DMS53 treated with DMSO at 0.1 percent for 48 hours (cell line): ENCODE measurements around the gene HYI.
"Not testable (repeated sequence)": the region's sequence is repeated elsewhere in the genome, so short reads cannot be mapped to it uniquely, and the experiment has no call there.

Experiments used
- DNase-seq: peaks from one replicate; lab custom pipeline; 2025; ENCODE audit not compliant: unreplicated experiment; lab: John Stamatoyannopoulos, UW

Gene HYI

GRCh38 chr1:43432171-43432860, 21.4 kb downstream of the HYI start:
- DNase-seq = no peak

GRCh38 chr1:43431676-43432075, 22.1 kb downstream of the HYI start:
- DNase-seq = no peak

- DNase-seq = no peak
These were observed 22.9 kb downstream of the HYI start for GRCh38 chr1:43430831-43431230.

DNA sequence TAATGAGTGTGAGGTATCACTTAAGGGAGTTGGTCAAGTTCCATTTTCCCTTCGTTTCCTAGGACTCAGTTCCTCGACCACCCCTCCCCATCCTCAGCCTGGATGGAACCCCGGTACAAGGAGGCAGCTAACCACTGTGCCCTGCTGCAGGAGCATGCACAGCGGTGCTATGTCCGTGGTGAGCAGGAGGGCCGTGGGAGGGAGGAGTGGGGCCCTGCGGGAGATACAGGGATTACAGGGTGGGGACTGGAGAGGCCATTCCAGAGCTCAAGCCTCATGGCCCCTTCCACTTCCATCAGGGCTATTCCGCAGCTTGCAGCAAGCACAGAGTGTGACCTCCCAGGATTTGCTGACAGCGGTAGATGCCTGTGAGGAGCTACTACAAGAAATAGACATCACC, 25.8 kb downstream of the HYI start:
- no peak for DNase-seq

DNA sequence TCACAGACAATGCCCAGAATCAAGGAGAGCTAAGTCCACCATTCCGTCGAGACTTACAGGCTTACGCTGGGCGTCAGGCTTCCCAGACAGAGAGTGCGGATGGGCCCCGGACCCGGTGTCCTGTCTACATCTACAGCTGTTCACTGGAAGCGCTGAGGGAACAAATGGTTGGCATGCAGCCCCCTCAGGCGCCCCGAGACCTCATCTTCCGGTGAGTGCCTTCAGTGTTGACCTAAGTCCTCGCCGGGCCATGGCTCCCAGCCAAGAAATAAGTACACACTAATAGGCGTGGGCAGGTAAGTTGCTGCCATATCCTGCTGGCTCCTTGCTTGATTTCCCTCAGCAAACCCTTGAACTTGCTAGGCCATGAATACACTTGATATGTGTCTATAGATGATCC, 26.2 kb downstream of the HYI start:
- peak; percentile 42 for DNase-seq

DNA sequence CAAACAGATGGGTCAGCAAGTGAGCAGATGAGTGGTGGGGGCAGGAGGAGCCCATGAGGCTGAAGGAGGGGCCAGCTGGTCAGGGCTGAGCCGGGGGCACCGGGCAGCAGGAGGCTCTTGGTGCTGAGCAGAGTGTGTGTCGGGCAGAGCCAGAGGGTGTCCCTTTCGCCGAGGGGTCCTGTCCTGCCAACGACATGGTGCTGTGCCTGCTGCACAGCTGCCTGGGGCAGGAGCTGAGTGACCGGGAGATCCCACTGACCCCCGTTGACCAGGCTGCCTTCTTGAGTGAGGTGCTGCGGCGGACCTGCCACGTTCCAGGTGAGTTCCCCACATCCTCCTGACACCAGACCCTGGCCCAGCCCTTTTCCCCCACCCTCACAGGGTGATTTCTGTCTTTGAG, 27.5 kb downstream of the HYI start:
- DNase-seq = no peak

DNA sequence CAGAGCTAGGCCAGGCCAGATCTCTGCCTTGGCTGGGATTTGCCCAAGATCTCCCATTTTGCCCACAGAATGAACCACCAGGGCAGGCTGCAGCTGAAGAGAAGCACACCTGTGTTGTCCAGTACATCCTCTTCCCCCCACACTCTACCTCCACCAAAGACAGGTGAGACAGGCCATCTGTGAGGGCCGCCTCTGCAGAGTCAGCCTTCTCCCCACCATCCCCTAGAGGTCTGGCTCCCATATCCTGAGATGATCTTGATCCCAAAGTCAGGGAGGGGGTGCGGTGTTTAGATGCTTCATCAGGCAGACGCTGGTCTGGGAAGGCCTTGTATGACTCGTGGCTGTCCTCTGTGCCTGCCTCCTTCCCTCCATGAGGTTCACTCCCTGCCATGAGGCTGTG, 28.7 kb downstream of the HYI start:
- no peak for DNase-seq

DNA sequence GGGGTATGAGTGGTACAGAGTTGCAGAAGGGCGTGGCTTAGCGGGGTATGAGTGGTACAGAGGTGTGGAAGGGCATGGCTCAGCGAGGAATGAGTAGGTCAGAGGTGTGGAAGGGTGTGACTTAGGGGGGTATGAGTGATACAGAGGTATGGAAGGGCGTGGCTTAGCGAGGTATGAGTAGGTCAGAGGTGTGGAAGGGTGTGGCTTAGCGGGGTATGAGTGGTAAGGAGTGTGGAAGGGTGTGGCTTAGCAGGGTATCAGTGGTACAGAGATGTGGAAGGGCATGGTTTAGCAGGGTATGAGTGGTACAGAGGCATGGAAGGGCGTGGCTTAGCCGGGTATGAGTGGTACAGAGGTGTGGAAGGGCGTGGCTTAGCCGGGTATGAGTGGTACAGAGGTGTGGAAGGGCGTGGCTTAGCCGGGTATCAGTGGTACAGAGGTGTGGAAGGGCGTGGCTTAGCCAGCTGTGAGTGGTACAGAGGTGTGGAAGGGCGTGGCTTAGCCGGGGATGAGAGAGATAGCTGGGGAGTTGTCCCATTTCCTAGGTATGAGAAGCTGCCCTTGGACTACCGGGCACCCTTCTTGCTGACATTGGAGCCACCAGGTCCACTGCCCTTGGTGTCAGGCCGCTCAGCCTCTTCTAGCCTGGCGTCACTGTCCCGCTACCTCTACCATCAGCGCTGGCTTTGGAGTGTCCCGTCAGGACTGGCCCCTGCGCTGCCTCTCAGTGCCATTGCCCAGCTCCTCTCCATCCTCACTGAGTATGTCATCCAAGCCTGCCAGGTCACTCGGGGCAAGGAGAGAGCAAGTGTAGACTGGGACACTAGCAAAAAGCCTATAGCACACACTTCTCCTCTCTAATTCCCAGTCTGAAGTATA, 29.8 kb downstream of the HYI start:
- no peak for DNase-seq

GRCh38 chr1:43422995-43423671, 30.6 kb downstream of the HYI start:
- no peak for DNase-seq

GRCh38 chr1:43421976-43422750, 31.6 kb downstream of the HYI start:
- no peak for DNase-seq

DNA sequence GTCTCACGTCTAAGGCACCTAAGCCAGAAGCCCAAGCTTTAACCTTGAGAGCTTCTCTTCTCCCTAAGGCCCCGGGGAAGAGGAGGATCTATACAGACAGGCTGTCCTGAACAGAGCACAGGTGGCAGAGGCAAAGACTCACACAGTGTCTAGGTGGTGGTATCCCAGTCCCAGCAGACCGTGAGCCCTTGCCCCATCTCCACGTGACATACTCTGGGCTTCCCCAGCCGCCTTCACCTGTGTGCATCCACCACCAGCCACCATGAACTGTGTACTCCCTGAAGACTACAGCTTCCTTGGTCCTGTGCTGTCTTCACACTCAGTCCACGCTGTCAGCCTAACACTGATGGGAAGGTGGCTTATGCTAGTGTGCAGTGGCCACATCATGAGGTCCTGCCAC, 32.3 kb downstream of the HYI start:
- DNase-seq = no peak

- no peak for DNase-seq
These were observed 32.9 kb downstream of the HYI start for GRCh38 chr1:43420874-43421273.

DNA sequence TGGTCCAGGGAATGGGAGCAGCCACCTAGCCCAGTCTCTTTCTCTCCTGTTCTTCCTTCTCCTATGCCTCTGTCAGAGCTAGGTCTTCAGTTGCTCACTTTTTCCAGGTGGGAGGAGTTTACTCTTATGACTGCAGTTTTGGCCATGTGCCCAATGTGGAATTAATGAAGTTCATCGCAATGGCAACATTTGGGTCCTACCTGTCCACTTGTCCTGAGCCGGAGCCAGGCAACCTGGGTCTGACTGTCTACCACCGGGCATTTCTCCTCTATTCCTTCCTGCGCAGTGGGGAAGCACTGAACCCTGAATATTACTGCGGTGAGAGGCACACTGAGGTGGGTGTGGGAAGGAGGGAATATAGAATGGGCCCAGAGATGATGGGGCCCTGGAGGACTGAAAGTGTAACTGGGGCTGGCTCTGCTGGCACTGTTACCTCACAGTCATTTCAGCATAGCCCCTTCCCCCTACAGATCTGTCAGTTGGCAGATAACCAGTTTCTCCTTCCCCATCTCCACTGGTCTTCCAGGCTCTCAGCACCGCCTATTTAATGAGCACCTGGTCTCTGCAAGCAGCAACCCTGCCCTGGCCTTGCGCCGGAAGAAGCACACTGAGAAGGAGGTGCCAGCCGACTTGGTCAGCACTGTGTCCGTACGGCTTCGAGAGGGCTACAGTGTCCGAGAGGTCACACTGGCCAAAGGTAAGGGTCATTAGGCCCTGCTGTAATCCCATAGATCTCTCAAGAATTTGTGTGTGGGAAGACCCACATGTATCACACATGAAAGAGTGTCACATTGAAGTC, 33.9 kb downstream of the HYI start:
- DNase-seq = no peak

DNA sequence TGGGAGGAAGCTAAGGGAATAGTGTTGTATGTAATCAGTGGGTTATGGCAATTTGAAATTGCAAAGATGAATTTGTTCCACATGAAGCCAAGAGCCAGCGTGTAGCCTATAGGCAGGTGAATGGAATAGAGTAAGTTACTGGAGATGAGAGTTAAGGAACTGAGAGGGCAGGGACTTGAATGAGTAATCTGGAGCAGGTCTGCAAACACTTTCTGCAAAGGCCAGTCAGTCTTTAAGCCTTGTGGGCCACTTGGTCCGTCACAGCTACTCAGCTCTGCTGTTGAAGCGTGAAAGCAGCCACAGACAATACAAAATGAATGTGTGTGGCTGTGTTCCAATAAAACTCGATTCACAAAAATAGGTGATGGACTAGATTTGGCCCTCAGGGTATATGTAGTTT, 34.9 kb downstream of the HYI start:
- no peak for DNase-seq

DNA sequence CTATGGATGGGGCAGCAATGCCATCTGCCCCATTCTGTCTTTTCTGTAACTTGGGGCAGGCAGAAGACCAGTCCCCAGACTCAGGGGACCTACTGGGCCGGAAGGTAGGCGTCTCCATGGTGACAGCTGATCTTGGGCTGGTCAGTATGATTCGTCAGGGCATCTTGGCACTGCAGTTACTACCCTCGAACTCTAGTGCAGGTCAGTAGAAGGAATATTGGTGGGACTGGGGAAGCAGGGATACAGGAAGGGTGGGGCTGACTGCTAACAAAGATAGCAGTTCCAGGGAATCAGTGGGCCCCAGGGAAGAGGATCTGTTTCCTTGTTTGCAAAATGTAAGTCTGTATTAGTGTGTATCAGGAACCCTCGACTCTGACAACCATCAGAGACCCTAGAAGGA, 37.8 kb downstream of the HYI start:
- DNase-seq = no peak

DNA sequence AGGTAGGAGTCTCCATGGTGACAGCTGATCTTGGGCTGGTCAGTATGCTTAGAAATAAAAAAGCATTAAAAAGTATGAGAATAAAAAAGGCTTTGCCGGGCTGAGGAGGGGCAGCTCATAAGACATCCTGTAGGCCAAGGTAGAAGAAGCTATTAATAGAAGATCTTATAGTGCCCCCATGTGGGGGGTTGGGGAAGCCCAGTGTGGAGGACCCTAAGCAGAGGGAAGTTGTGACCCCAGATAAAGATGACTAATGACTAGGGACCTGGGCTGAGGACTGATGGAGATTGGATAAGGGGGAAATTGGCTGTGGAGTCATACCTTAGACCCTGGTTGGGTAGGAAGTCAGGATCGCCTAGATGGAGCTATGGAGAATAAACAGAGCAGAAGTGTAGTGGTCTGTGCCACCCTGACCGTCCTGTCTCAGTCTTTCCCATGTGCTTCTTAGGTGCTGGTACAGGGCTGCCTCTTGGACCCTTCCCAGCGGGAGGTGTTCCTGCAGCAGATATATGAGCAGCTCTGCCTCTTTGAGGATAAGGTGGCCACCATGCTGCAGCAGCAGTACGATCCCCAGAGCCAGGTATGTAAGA, 39.0 kb downstream of the HYI start:
- DNase-seq = peak; percentile 48

- DNase-seq = not testable (repeated sequence)
These were observed 40.3 kb downstream of the HYI start for GRCh38 chr1:43413426-43413825.

- DNase-seq = no peak
These were observed 43.2 kb downstream of the HYI start for GRCh38 chr1:43410571-43410970.

DNA sequence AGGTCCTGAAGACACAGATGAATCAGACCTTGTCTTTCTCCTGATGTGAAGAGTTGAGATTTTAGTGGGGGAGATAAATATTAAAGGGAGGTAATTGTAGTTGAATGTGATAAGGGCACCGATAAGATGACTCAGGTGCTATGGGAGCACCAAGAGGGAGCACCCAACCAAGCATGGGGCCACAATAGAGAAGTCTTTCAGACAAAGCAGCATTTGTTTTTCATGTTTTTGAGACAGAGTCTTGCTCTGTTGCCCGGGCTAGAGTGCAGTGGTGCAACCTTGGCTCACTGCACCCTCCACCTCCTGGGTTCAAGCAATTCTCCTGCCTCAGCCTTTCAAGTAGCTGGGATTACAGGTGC, 47.9 kb downstream of the HYI start:
- no peak for DNase-seq

DNA sequence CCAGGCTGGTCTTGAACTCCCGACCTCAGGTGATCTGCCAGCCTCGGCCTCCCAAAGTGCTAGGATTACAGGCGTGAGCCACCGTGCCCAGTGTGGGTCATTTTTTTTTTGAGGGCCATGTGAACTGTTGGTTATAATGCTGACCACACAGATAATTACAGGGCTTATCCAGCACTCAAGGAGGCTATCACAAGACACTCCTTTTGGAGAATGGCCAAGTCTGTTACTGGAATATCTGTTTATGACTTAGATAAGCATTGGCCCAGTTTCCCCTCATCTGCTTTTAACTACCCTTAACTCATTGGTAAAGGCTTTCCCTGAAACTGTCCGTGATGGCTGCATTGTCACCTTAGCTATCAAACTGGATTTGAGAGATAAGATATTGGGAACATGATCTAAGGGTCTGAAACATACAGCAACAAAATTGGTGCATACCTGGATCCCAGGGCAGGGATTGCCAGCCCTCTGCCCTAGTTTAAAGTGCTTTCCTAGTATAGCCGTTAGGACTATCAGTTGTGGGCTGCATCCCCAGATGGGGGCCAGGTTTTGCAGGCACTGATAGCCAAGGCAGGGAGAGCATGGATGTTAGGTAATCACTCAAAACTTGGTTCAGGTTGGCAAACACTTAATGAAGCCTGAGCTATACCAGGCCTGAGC, 48.4 kb downstream of the HYI start:
- no peak for DNase-seq
